ENCODE results near the gene DDX47. TPM values are rescaled to one million over a fixed set of nuclear protein-coding genes. Genes with fewer than 3 reads are reported as not detected.

Gene DDX47
- polyA plus RNA-seq, 1 of the 3 experiments (the other 2 are of a cell fraction), result 68.4 TPM

- TF ChIP-seq FOXM1 (IDR thresholded peaks at IDR 0.05; ENCODE audit: low read depth) (no peak), SMC3 (IDR thresholded peaks at IDR 0.05; ENCODE audit: low read depth, low read length) (no peak), CTCF (IDR thresholded peaks at IDR 0.05) (no peak), EZH2phosphoT487 (IDR thresholded peaks at IDR 0.05; ENCODE audit: borderline replicate concordance, low read depth) (no peak), USF2 (IDR thresholded peaks at IDR 0.05; ENCODE audit: borderline replicate concordance, low read depth, low read length) (no peak), RCOR1 (IDR thresholded peaks at IDR 0.05; ENCODE audit: low read length) (no peak), NRF1 (IDR thresholded peaks at IDR 0.05; ENCODE audit: low read depth, low read length) (no peak), CHD2 (IDR thresholded peaks at IDR 0.05; ENCODE audit: low read length, partially characterized antibody) (no peak), PBX3 (IDR thresholded peaks at IDR 0.05) (peak; percentile 55; the same call in 1 of the 2 replicates), GABPA (IDR thresholded peaks at IDR 0.05; ENCODE audit: low read depth) (no peak), ELF1 (IDR thresholded peaks at IDR 0.05) (no peak), JUND (IDR thresholded peaks at IDR 0.05) (peak; percentile 62), EP300 (IDR thresholded peaks at IDR 0.05; ENCODE audit: borderline replicate concordance in 1 of 2, low read depth in 1 of 2, low read length in 1 of 2) (peak in 1 of 2 experiments; percentile 43; a peak in 1 of 4 replicates), YY1 (IDR thresholded peaks at IDR 0.05; ENCODE audit: low read depth) (no peak), RAD21 (IDR thresholded peaks at IDR 0.05; ENCODE audit: low read length) (no peak), POLR2AphosphoS5 (IDR thresholded peaks at IDR 0.05; ENCODE audit: low read depth, low read length) (peak; percentile 47; the same call in 1 of the 2 replicates), MAX (IDR thresholded peaks at IDR 0.05; ENCODE audit: low read depth) (no peak), TAF1 (IDR thresholded peaks at IDR 0.05; ENCODE audit: borderline replicate concordance, low read depth, low read length) (no peak), TCF12 (IDR thresholded peaks at IDR 0.05) (peak; percentile 74), SIN3A (IDR thresholded peaks at IDR 0.05; ENCODE audit: borderline replicate concordance, low read depth, low read length) (no peak), NFIC (IDR thresholded peaks at IDR 0.05; ENCODE audit: borderline replicate concordance) (peak; percentile 92), RFX5 (IDR thresholded peaks at IDR 0.05; ENCODE audit: low read length) (no peak), MXI1 (IDR thresholded peaks at IDR 0.05; ENCODE audit: low read depth, low read length) (no peak)
These were observed 33.6 kb upstream of the DDX47 start (continued) for GRCh38 chr12:12779529-12779928.
